ENCODE data around the gene PLCL1. TPM values are rescaled to one million over a fixed set of nuclear protein-coding genes. Genes with fewer than 3 reads are reported as not detected.

Gene PLCL1
- total RNA-seq, 1 donor from 2014 or later: 0.50 TPM

GRCh38 chr2:197884252-197884651 is 79.9 kb downstream of the PLCL1 start:
- no peak for TF ChIP-seq CTCF (IDR thresholded peaks at IDR 0.05)
- Mint-ChIP-seq H3K4me3 (ENCODE audit: unreplicated experiment) (no peak overlapping the region), H3K4me1 (ENCODE audit: low read depth) (peaks cover 18% of the 10 kb centered on the region), H3K36me3 (ENCODE audit: low read depth) (peaks cover 1% of the 10 kb centered on the region), H3K27me3 (ENCODE audit: low read depth) (no peaks in the 10 kb centered on the region), H3K9me3 (ENCODE audit: low read depth) (no peaks in the 10 kb centered on the region), H3K27ac (ENCODE audit: unreplicated experiment) (no peak overlapping the region)
- no peak for DNase-seq (ENCODE audit: low spot score)

- Mint-ChIP-seq H3K4me3 (ENCODE audit: unreplicated experiment) (no peak overlapping the region), H3K27me3 (ENCODE audit: low read depth) (no peaks in the 10 kb centered on the region), H3K9me3 (ENCODE audit: low read depth) (no peaks in the 10 kb centered on the region), H3K4me1 (ENCODE audit: low read depth) (peaks cover 15% of the 10 kb centered on the region), H3K36me3 (ENCODE audit: low read depth) (peaks cover 1% of the 10 kb centered on the region), H3K27ac (ENCODE audit: unreplicated experiment) (no peak overlapping the region)
- no peak for TF ChIP-seq CTCF (IDR thresholded peaks at IDR 0.05)
- no peak for DNase-seq (ENCODE audit: low spot score)
Measured at GRCh38 chr2:197885126-197885525, 80.7 kb downstream of the PLCL1 start.

GRCh38 chr2:197885587-197885986 is 81.2 kb downstream of the PLCL1 start:
- no peaks in the 10 kb centered on the region for H3K9me3 Mint-ChIP-seq (ENCODE audit: low read depth)
- DNase-seq (ENCODE audit: low spot score): no peak
- H3K4me3 Mint-ChIP-seq (ENCODE audit: unreplicated experiment): no peak overlapping the region
- peaks cover 1% of the 10 kb centered on the region for H3K36me3 Mint-ChIP-seq (ENCODE audit: low read depth)
- no peak overlapping the region for H3K27ac Mint-ChIP-seq (ENCODE audit: unreplicated experiment)
- no peaks in the 10 kb centered on the region for H3K27me3 Mint-ChIP-seq (ENCODE audit: low read depth)
- TF ChIP-seq CTCF (IDR thresholded peaks at IDR 0.05): no peak
- H3K4me1 Mint-ChIP-seq (ENCODE audit: low read depth): peaks cover 14% of the 10 kb centered on the region

GRCh38 chr2:197888321-197888720 is 83.9 kb downstream of the PLCL1 start:
- H3K36me3 Mint-ChIP-seq (ENCODE audit: low read depth): peaks cover 1% of the 10 kb centered on the region

GRCh38 chr2:197889041-197889440 is 84.6 kb downstream of the PLCL1 start:
- no peak for DNase-seq (ENCODE audit: low spot score)
- TF ChIP-seq CTCF (IDR thresholded peaks at IDR 0.05): no peak
- H3K27ac Mint-ChIP-seq (ENCODE audit: unreplicated experiment): no peak overlapping the region

More at GRCh38 chr2:197888321-197888720, 83.9 kb downstream of the PLCL1 start:
- Mint-ChIP-seq H3K9me3 (ENCODE audit: low read depth) (no peaks in the 10 kb centered on the region), H3K27ac (ENCODE audit: unreplicated experiment) (no peak overlapping the region), H3K4me1 (ENCODE audit: low read depth) (peaks cover 12% of the 10 kb centered on the region), H3K4me3 (ENCODE audit: unreplicated experiment) (no peak overlapping the region), H3K27me3 (ENCODE audit: low read depth) (peaks cover 3% of the 10 kb centered on the region)
- DNase-seq (ENCODE audit: low spot score): no peak
- no peak for TF ChIP-seq CTCF (IDR thresholded peaks at IDR 0.05)

More at GRCh38 chr2:197889041-197889440, 84.6 kb downstream of the PLCL1 start:
- Mint-ChIP-seq H3K36me3 (ENCODE audit: low read depth) (peaks cover 1% of the 10 kb centered on the region), H3K9me3 (ENCODE audit: low read depth) (no peaks in the 10 kb centered on the region), H3K27me3 (ENCODE audit: low read depth) (peaks cover 5% of the 10 kb centered on the region), H3K4me3 (ENCODE audit: unreplicated experiment) (no peak overlapping the region), H3K4me1 (ENCODE audit: low read depth) (peaks cover 12% of the 10 kb centered on the region)
